ENCODE data around the gene PCBP1.

- TF ChIP-seq CTCF (IDR thresholded peaks at IDR 0.05) (no peak), POLR2A (IDR thresholded peaks at IDR 0.05) (no peak)
Observed at GRCh38 chr2:70043252-70043875, 43.9 kb upstream of the PCBP1 start.
